Panc1 (cell line): ENCODE measurements around the gene MAP3K1.

Experiments
- POLR2AphosphoS5 ChIP-seq: IDR thresholded peaks from 2 replicates; pipeline ENCODE4 v1.6.1; 2012; ENCODE audit warnings: mild to moderate bottlenecking, low read depth, low read length, moderate library complexity
- REST ChIP-seq, 2 experiments: IDR thresholded peaks; 2 replicates each; pipeline ENCODE4 v1.6.1; 2011 to 2012; ENCODE audit warnings: low read depth in 2 of 2, control low read depth in 1 of 2, low read length in 1 of 2, mild to moderate bottlenecking in 1 of 2, moderate library complexity in 1 of 2; ENCODE audit not compliant: insufficient read depth in 1 of 2
- TF ChIP-seq, protein P1 (sequence below): fragments of 450-650 bp; IDR thresholded peaks from 2 replicates; pipeline ENCODE4 v1.5.1; 2017; ENCODE audit warnings: mild to moderate bottlenecking

DNA sequence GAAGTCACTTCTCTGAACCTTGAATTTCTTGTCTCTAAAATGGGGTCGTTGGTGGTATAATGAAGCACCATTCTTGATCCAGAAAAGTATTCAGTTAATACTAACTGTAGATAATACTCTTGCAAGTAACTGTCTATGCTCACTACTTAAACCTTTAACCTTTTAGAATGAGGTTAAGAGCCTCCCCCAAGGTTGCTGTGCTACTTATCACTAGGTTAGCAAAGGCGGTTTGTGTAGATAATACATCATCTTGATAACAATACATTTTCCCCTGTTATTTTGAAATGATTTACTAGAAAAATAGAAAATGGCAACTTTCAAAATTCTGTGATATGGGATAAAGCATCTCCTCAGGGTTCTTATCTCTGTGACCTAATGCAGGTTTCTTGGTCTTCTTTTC, 12.6 kb downstream of the MAP3K1 start:
- TF ChIP-seq REST (IDR thresholded peaks at IDR 0.05; ENCODE audit: insufficient read depth in 1 of 2, low read depth in 2 of 2, low read length in 1 of 2) (no peak), POLR2AphosphoS5 (no peak)
- TF ChIP-seq, protein P1, sequence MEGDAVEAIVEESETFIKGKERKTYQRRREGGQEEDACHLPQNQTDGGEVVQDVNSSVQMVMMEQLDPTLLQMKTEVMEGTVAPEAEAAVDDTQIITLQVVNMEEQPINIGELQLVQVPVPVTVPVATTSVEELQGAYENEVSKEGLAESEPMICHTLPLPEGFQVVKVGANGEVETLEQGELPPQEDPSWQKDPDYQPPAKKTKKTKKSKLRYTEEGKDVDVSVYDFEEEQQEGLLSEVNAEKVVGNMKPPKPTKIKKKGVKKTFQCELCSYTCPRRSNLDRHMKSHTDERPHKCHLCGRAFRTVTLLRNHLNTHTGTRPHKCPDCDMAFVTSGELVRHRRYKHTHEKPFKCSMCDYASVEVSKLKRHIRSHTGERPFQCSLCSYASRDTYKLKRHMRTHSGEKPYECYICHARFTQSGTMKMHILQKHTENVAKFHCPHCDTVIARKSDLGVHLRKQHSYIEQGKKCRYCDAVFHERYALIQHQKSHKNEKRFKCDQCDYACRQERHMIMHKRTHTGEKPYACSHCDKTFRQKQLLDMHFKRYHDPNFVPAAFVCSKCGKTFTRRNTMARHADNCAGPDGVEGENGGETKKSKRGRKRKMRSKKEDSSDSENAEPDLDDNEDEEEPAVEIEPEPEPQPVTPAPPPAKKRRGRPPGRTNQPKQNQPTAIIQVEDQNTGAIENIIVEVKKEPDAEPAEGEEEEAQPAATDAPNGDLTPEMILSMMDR: no peak
